ENCODE data around the gene CINP. TPM values are rescaled to one million over a fixed set of nuclear protein-coding genes. Genes with fewer than 3 reads are reported as not detected.

The CINP gene
- total and polyA plus RNA-seq, 9 of the 15 experiments (the other 6 are each of a cell fraction or from before 2014, with no cell fraction given) = 36.3 to 63.2 (median 43.7) TPM

- TF ChIP-seq ZNF639 (CRISPR knock-in tag; conservative IDR thresholded peaks at IDR 0.05 in 1 of 2, IDR thresholded peaks at IDR 0.05 in 1 of 2) = peak in 1 of 2 experiments; percentile 47; a peak in 1 of 4 replicates
- TF ChIP-seq HDAC1 (IDR thresholded peaks at IDR 0.05) = no peak
- no peak for TF ChIP-seq TEAD4 (IDR thresholded peaks at IDR 0.05; ENCODE audit: low read length)
- no peak for TF ChIP-seq TEAD4 (CRISPR knock-in tag; IDR thresholded peaks at IDR 0.05; ENCODE audit: borderline replicate concordance)
- no peak for TF ChIP-seq BRD4 (IDR thresholded peaks at IDR 0.05)
- no peak for TF ChIP-seq EZH2 (IDR thresholded peaks at IDR 0.05; ENCODE audit: borderline replicate concordance, low read depth, low read length)
- TF ChIP-seq ILK (tag; IDR thresholded peaks at IDR 0.05; ENCODE audit: borderline replicate concordance, low read depth) = no peak
- no peak for TF ChIP-seq ZHX1 (conservative IDR thresholded peaks at IDR 0.05; ENCODE audit: low read length)
- TF ChIP-seq CBFA2T3 (IDR thresholded peaks at IDR 0.05) = no peak
- TF ChIP-seq ZNF316 (IDR thresholded peaks at IDR 0.05) = no peak
- peak; percentile 1; the same call in 1 of the 2 replicates for TF ChIP-seq ZNF143 (CRISPR knock-in tag; IDR thresholded peaks at IDR 0.05)
- no peak for TF ChIP-seq NBN (IDR thresholded peaks at IDR 0.05; ENCODE audit: low read depth)
- TF ChIP-seq RB1 (IDR thresholded peaks at IDR 0.05; ENCODE audit: low read depth) = 0 out of 2 replicates have a peak, but pooled peaks have one; percentile 1
- TF ChIP-seq ATF7 (IDR thresholded peaks at IDR 0.05) = no peak
- no peak for TF ChIP-seq ZNF778 (CRISPR knock-in tag; IDR thresholded peaks at IDR 0.05)
- TF ChIP-seq KLF13 (tag; IDR thresholded peaks at IDR 0.05; ENCODE audit: borderline replicate concordance, low read depth) = no peak
- TF ChIP-seq PHB2 (IDR thresholded peaks at IDR 0.05; ENCODE audit: low read depth) = no peak
- TF ChIP-seq E2F8 (IDR thresholded peaks at IDR 0.05; ENCODE audit: low read depth, partially characterized antibody) = no peak
- peak; percentile 68 for TF ChIP-seq NFIC (IDR thresholded peaks at IDR 0.05)
- no peak for TF ChIP-seq KDM5B (IDR thresholded peaks at IDR 0.05; ENCODE audit: insufficient replicate concordance, low read depth, low read length)
- no peak for TF ChIP-seq MYBL2 (IDR thresholded peaks at IDR 0.05; ENCODE audit: low read depth)
- no peak for TF ChIP-seq MYBL2 (CRISPR knock-in tag; IDR thresholded peaks at IDR 0.05; ENCODE audit: borderline replicate concordance)
- no peak for TF ChIP-seq NR1H2 (CRISPR knock-in tag; IDR thresholded peaks at IDR 0.05)
Measured at GRCh38 chr14:102363182-102363943, 673 bp upstream of the CINP start (continued).
